Fibroblast of skin of abdomen (primary cell): ENCODE measurements around the gene MEPE.
"Not testable (repeated sequence)": the region's sequence is repeated elsewhere in the genome, so short reads cannot be mapped to it uniquely, and the experiment has no call there.

Source experiments
- DNase-seq: peaks from one replicate; pipeline ENCODE4 v3.0.0-alpha.2; 2013

The MEPE gene

GRCh38 chr4:87884976-87885549, 52.3 kb downstream of the MEPE start:
- DNase-seq: no peak

DNA sequence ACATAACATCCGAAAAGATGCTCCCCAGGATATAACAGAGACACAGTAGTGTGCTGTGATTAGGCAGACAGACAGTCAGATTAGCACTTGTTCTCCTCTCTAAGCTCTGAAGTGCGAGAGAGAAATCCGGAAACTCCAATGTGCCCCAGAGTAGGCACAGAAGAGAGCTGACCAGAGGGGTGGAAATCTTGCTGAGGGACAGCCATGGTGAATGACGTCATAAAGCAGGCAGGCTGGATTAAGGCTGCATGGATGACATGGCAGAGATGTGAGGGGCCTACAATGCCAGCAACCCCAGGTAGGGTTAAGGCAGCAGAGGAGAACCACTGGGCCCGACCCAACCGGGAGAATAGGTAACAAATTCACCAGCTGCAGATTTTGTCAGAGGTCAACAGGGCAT, 53.3 kb downstream of the MEPE start:
- DNase-seq: no peak

- not testable (repeated sequence) for DNase-seq
These were observed 58.0 kb downstream of the MEPE start for GRCh38 chr4:87890753-87891152.

GRCh38 chr4:87895964-87896621, 63.3 kb downstream of the MEPE start:
- peak; percentile 83 for DNase-seq
